GM19452 (cell line): ENCODE data around the gene HAGH.

Source experiments
- ATAC-seq: cut with Tn5 transposase; IDR thresholded peaks from one replicate; pipeline ENCODE4 v1.9.1; 2021; ENCODE audit not compliant: unreplicated experiment

HAGH gene

DNA sequence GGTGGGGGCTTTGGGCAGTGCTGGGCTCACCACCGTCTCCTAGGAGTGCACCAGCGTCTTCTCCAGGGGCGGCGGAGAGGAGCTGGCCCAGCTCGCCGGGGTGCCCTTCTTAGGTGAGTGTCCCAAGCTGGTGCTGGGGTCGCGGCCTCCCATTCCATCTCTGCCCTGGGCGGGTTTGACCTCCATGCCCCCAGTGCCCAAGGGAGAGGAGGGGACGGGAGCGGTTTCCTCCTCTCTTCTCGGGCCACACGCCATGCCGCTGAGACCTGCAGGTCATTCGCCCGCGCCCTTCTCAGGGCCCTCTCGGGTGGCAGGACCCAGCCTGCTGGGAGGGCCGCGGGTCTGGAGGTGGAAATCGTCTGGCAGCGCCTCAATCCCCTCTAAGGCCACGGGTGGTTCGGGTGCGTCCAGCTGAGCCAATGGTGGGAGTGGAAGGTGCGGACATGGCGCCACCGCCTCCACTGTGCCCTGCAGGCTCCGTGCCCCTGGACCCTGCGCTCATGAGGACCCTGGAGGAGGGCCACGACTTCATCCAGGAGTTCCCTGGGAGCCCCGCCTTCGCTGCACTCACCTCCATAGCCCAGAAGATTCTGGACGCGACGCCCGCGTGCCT is 38.4 kb downstream of the HAGH start:
- ATAC-seq = no peak

DNA sequence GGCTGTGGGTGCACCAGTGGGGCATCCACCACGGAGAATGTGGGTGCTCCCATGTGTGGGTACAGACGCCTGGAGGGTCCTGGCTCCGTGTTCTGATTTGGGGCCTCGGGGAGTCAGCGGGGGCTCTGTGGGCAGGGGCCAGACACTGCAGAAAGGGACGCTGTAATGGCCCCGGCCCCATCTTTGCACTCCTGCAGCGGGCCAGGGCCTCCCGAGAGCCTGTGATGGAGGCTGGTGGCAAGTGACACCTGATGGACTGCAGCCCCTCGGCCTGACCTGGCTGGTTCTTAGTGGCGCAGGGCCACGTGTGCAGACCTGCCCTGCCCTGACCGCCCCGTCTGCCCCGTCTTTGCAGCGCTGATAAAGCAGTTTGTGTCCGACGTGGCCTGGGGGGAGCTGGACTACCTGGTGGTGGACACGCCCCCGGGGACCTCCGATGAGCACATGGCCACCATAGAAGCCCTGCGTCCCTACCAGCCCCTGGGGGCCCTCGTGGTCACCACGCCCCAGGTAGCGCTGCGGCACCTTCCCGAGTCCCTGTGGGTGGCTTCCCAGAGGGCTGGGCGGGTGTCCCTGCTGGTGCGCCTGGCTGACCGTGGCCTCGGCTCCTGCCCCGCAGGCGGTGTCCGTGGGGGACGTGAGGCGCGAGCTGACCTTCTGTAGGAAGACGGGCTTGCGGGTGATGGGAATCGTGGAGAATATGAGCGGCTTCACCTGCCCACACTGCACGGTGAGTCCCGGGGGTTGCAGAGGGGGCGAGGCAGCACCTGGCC is 39.1 kb downstream of the HAGH start:
- no peak for ATAC-seq

DNA sequence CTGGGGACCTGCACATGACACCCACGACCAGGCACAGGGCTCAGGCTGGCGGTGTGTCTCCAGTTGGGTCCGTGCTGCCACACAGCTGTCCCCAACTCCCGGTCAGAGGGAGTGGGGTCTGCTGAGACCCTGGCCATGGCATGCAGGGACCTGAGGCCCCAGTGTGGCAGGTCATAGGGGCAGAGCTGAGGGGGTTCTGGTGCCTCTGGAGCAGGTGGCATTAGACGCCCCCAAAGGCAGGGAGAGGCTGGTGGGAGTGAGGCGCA is 39.6 kb downstream of the HAGH start:
- no peak for ATAC-seq

DNA sequence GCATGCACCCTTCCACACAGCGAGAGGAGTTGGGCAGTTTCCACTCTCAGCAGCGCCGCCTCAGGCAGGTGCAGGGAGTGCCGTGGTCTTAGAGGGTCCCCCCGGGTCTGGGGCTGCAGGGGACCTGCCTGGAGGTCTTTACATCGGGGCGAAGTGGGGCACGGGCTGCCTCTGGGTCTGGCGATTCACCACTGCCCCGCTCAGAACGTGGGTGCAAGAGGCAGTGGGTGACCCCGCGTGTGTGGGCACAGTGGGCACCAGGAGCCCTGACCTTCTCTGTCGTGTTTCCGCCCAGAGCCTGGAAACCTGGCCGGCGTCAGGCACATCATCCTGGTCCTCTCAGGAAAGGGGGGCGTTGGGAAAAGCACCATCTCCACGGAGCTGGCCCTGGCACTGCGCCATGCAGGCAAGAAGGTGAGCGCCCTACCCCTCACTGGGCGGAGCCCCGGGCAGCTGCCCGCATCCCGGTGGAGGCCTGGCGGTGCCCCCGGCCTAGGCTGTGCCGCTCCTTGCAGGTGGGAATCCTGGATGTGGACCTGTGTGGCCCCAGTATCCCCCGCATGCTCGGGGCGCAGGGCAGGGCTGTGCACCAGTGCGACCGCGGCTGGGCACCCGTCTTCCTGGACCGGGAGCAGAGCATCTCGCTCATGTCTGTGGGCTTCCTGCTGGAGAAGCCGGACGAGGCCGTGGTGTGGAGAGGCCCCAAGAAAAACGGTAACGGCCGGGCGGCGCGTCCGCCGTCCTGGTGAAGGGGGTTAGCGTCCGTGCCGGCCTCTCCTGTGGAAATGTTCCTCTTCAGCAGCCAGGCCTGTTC is 40.2 kb downstream of the HAGH start:
- ATAC-seq = no peak

DNA sequence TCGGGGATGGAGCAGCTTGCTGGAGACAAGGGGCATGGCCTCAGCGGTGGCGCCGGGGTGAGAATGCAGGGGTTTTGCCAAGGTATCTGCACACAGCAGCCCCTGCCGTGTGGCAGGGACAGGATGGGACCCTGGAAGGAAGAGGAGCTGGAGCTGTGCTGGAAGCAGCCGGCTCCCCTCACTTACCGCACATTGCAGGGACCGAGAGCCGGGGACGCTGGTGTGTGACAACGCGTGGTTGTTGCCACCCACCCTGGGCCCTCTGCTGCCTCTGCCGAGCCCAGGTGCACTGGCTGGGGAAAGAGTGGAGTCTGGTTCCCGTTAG is 40.8 kb downstream of the HAGH start:
- no peak for ATAC-seq

DNA sequence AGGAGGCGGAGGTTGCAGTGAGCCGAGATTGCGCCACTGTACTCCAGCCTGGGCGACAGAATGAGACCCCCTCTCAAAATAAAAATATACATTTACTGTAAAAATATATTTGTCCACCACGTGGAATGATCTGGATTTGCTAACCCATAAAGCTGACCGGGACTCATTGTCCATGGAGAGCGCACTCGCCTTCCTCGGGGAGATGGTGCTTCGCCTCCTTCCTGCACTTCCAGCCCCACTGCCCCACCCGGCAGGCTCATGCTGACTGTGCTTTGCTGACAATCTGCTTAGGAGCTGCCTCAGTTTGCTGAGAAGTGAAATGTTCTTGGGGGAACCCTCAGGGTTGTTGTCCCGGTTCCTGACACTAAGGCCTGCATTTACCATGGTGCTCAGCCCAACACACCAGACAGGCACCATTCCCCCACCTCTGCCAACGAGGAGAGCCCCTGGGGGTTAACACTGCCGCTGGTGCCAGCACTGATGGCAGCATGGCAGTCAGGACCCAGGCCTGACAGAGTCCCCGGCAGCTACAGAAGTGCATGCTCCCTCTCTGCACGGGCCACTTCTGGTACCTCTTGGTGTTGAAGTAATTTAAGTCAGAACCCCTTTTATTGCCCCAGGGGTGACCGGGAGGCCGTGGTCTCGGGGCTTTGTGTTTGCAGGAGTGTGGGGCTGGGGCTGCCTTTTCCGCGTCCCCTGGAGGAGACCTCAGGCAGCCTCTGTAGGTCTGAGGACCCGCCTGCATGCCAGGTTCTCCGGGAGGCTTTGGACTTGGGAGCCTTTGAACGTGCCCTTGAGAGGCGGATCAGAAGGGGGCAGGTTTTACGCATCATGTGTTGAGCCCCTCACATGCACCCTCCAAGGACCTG is 41.4 kb downstream of the HAGH start:
- ATAC-seq = no peak

DNA sequence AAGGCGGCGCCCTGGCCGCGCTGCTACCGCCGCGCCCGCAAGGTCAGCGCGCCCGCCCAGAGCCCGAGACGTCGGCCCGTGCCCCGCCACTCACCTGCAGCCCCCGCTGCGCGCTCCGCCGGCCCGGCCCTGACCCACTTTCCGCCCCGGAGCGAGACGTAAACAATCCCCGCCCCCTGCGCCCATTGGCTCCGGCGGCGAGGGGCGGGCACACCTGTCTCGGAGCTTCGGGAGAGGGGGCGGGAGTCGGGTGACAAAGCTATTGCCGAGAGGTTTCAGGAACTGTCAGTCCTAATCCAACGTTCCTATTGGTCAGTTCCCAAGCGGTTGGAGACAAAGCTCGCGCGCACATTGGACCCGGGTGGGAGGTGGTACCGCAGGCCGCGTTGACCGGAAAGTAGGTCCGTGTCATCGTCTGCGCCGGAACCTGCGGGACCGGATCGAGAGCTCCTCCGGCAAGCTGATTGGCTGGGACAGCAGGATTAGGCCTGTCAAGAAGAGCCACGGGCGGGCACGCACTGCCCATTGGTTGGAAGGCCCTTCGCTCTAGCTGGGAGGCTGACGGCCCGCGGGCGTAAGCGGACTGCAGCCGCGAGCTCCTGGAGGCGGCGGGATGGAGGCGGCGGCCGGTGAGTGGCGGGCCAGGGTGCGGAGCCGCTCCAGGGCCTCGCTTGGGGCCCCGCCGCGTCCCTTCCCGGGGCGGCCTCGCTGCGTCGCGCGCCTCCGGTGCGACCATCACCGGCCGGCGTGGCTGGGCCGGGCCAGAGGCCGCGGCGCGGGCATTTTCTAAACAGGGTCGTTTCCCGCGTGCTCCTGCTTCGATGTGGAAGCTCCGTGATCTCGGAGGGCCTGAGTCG is 44.0 kb downstream of the HAGH start, which contains the start of the genes NUBP2 and SPSB3:
Gene NUBP2, plus strand, starts transcription at position 553 of the 857 bp plus-strand sequence. Its CDS starts 61 bp downstream, at position 614.
Gene SPSB3, minus strand, starts transcription at position 164 of the 857 bp plus-strand sequence. CDS start 1,088 bp downstream, outside the sequence.
- ATAC-seq = peak; percentile 80

DNA sequence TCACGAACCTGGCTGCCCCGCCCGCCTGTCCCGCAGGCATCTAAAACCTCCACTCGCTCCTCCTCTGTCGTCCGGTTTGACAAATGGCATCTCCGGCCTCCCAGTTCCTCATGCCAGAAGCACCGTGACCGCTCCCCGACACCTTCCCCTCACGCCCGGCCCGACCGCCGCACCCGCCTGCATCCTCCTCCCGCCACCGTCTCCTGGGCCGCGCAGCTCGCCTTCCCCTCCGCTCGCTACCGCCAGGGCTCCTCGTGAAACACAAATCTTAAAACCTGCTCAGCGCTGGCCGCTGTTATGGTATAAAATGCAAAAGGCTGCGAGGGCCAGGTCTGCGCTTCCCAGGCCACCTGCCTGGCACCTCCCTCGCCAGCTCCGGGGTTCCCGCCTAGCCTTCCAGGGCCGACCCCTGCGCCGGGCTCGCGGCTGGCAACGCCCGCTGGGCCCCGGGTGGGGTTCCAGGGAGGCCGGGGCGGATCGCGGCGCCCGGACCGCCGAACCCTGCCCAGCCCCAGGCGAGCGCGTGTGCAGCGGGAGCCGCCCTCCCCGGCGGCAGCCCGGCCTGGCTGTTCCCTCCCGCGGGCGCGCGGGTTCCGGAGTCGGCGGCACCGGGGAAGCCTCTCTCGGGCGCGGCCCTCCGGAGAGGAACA is 44.7 kb downstream of the HAGH start:
- ATAC-seq = peak; percentile 8

DNA sequence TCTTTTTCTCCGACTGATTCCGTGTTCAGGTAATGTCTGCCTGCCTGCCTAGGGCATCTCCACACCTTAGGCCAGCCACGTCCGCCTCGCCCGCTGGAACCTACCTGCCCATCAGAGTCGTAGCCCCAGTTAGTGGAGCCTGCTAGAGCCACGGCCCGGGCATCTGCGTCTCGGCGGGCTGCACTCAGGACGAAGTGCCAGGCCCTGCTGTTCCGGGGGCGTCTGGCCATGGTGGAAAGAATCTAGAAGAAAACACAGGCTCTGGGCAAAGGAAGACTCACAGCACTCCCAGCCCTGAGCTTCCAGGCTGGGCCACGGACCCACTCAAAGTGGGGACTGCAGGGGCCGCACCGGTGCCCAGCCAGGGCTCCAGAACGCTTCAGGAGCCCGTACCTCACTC is 45.4 kb downstream of the HAGH start:
- ATAC-seq = no peak

DNA sequence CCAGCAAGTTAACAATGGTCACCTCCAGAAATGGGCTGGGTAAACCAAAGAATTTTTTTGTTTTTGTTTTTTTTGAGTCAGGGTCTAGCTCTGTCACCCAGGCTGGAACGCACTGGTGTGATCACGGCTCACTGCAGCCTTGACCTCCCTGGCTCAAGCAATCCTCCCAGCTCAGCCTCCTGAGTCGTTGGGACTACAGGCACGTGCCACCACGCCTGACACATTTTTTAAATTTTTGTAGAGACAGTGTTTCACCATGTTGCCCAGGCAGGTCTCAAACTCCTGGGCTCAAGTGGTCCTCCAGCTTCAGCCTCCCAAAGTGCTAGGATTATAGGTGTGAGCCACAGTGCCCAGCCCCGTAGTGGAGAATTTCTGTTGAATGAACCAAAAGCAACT is 46.0 kb downstream of the HAGH start:
- no peak for ATAC-seq

DNA sequence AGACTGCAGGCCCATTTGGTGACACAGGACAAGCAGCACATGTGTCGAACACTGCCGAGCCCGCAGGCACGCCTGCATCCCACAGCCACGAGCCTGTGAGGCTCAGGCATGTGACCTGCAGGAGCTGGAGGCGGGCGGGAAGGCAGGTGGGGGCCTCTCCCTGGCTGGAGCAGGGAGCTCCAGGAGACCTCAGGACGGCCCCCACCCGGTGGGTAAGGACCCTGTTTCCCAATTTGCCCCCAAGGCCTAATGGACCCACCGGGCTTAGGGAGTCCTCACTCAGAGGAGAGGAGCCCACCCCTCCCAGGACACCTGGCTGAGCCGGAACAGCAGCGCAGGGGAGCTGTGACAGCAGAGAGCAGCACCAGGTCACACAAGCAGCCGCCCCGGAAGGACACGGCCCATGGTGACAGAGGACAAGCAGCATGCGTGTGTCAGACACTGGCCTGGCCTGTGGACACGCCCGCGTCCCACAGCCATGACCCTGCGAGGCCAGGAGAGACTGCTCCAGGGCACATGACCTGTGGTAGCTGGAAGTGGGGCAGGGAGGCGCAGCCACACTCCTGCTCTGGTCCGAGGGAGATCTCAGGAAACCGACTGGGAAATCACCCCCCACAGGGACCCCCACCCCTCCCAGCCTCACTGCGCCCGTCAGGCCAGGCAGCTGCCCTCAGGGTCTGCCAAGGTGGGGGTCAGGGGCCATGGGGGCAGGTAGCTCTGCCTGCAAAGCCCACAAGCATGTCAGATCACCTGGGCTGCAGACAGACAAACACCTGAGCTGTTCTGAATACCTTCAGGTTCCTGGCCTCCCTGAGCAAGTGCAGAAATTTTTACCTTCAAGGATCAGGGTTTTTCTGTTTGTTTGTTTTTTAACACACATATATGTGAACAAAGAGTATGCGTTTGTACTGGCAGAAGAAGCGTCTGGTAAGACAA is 46.6 kb downstream of the HAGH start:
- no peak for ATAC-seq

DNA sequence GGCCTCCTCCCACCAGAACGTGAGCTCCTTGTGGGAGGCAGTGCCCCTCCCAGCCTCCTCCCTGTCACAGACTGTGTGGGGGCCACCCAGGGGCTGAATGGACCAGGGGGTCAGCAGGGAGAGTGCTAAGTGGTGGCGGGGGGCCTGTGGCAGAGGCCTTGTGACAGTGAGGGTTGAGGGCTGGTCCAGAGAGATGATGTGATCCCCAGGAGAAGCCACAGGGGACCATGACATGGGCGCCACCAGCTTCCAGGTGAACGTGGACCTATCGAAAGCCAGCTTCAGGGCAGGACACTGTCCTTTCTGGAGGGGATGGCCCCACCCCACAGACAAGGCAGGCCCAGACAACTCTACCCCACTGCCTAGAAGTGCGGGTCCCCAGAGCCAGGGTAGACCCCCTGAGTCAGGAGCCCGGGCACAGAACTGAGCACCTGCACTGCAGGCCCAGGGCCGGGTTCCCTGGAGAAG is 47.4 kb downstream of the HAGH start:
- no peak for ATAC-seq

DNA sequence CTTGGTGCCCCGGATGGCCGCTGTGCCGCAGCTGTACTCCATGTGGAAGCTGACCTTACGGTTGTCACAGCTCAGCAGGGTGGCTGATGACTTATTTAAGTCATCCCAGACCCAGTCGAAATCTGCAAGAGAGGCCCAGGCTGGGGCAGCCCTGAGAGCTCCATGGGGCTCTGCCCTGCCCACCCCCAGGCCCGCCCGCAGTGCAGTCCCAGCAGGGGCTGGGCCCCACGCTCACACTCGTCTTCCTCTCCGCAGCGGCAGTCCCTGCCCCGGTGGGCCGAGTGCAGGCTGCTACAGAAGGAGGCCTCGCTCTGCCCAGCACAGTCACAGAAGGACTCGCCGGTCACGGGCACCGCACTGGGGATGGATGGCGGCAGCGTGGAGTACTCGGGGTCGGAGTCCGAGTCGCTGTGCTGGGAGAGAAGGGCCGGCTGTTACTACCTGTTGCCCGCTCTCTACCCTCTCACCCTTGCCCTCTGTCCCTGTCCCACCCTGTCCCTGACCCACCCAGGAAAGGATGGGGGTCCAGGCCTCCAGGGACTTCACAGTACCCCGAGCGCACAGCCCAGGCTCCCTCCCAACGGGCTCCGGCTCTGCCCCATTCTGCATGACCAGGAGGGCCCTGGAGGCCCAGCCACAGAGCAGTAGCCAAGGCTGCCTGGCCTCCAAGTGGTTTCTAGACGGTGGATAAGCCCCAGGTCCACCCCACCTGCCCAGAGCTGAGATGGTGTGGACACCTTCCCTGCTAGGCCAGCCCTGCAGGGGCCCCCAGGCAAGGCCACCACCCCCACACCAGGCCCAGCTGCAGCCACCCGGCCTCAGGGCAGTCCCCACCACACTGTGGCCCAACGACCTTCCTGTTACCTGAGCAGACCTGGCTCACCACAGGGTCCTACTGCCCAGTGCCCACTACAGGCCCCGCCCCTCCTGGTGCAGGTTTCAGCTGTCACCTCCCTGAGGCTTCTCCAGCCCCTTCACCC is 48.1 kb downstream of the HAGH start:
- no peak for ATAC-seq

DNA sequence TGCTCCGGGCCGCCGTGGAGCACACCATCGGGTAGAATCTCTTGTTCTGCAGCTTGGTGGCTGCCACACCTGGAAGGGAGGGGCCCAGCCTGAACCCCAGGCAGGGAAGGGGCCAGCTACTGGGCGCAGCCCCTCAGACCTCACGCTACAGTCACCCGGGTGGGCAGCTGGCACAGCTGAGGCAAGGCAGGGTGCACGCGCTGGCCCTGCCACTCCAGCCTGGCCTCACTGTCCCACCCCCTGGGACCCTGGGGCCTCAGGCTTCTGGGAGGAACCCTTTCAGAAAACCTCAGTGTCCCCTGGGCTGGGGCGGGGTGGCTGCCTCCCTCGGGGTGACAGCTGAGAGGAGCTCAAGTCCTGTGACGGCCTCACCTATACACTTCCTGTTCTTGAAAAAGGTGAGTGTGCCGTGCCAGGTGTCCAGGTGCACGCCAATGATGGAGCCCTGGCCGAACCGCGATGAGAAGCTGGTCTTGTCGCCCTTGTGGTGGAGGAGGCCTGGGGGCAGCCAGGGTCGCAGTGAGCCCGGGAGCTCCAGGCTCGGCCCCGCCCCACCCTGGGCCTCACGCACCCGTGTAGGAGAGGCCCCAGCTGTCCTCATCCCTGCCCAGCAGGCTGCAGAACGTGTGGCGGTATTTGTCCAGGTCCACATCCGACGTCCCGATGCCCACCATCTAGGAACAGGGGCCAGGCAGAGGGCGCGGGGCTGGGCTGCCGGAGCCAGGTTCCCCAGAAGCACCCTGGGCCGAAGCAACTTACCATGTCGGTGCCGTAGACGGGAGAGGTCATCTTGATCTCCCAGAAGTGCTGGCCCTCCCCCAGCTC is 49.0 kb downstream of the HAGH start:
- no peak for ATAC-seq

DNA sequence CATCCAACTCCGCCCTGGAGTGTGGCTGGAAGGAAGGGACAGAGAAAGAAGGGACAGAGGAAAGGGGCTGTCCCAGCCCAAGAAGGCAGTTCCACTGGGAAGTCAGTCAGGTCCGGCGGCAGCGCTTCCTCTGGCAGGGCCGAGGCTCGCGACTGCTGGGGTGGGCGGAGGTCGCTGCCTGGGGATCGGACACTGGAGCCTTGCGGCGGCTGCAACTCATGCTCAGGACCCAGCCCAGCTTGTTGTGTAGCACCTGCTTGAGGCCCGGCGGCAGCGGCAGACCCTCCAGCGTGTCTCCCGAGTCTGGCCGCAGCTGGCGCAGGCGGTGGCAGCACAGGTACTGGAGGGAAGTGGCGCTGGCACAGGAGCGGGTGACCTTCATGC is 49.6 kb downstream of the HAGH start:
- no peak for ATAC-seq

DNA sequence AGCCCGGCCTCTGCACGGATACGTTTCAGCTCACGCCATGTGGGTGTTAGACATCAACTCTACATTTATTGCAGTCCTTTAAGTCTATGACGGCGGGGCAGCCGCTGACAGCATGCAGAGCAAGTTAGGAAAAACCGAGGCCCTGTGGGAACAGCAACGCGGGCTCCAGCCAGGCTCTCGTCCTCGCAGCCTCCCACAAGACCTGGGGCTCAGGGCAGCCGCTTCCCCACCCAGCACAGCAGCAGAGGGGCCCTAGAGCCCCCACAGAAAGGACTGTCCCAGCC is 50.0 kb downstream of the HAGH start:
- ATAC-seq = no peak
